ENCODE results near the gene STX8.

Gene STX8

DNA sequence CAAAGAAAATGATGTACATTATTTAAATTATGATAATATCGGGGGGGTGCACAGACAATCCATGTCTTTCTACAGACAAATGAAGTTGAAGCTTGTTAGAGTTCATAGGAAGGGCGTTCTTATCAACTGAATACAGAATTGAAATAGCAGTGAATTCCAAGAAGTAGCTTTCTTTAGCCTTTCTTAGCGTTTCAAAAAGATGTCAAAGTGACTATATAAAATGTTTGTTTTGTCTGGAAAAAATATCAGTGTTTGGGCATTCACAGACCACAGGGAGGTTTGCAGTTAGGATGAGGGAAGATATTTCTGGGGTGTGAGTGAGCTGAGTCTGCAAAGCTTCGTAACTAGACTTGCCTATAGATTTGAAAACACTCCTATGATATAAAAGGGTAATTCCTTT is 55.0 kb downstream of the STX8 start:
- no peak overlapping the region for H3K4me3 ChIP-seq (ENCODE audit: low read depth, low read length)
- POLR2A ChIA-PET, result no interaction called here

DNA sequence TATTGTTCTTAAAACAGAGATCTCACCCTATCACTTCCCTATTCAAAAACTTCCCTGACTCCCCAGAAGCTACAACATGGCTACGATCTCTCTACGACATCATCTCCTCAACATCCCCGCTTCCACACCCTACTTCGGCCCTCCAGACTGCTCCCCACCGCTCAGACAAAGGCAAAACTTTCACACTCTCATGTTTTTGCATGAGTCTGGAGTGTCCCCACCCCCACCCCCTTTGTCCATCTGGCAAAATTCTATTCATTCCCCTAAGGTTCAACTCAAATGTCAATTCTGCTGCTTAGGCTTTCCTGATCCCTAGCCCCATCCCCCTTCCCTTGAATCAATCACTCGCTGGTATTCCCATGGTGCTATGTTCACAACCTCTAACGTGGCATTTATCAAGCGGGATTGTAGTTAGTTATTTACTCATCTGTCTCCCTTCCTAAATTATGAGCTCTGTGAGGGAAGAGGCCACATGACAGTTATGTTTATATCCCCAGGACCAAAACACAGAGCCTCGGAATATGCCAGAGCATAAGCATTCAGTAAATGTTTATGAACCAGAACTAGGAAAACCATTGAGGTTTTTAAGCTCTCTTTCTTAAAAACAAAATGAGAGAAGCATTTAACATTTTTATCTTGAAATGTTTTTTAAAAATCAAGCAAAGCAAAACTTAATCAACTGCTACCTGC is 55.9 kb downstream of the STX8 start:
- no peak overlapping the region for H3K4me3 ChIP-seq (ENCODE audit: low read depth, low read length)
- POLR2A ChIA-PET, result no interaction called here
- no peaks in the 10 kb centered on the region for H3K36me3 ChIP-seq (ENCODE audit: control insufficient read depth in 2 of 2, insufficient read depth in 1 of 2, low read length in 2 of 2)
- H3K27ac ChIP-seq (ENCODE audit: extremely low read depth, low read depth, low read length), result no peak overlapping the region
- no peak for TF ChIP-seq TRIM28 (IDR thresholded peaks at IDR 0.05; ENCODE audit: borderline replicate concordance, low read length)
- TF ChIP-seq BCL11A (tag by site-specific recombination; IDR thresholded peaks at IDR 0.05; ENCODE audit: low read depth), result no peak
- TF ChIP-seq ZNF707 (tag by site-specific recombination; IDR thresholded peaks at IDR 0.05), result no peak
- TF ChIP-seq ZNF37A (tag by site-specific recombination; IDR thresholded peaks at IDR 0.05), result no peak
- no peak for TF ChIP-seq ZNF132 (tag by site-specific recombination; IDR thresholded peaks at IDR 0.05; ENCODE audit: borderline replicate concordance)
- TF ChIP-seq, protein P1, sequence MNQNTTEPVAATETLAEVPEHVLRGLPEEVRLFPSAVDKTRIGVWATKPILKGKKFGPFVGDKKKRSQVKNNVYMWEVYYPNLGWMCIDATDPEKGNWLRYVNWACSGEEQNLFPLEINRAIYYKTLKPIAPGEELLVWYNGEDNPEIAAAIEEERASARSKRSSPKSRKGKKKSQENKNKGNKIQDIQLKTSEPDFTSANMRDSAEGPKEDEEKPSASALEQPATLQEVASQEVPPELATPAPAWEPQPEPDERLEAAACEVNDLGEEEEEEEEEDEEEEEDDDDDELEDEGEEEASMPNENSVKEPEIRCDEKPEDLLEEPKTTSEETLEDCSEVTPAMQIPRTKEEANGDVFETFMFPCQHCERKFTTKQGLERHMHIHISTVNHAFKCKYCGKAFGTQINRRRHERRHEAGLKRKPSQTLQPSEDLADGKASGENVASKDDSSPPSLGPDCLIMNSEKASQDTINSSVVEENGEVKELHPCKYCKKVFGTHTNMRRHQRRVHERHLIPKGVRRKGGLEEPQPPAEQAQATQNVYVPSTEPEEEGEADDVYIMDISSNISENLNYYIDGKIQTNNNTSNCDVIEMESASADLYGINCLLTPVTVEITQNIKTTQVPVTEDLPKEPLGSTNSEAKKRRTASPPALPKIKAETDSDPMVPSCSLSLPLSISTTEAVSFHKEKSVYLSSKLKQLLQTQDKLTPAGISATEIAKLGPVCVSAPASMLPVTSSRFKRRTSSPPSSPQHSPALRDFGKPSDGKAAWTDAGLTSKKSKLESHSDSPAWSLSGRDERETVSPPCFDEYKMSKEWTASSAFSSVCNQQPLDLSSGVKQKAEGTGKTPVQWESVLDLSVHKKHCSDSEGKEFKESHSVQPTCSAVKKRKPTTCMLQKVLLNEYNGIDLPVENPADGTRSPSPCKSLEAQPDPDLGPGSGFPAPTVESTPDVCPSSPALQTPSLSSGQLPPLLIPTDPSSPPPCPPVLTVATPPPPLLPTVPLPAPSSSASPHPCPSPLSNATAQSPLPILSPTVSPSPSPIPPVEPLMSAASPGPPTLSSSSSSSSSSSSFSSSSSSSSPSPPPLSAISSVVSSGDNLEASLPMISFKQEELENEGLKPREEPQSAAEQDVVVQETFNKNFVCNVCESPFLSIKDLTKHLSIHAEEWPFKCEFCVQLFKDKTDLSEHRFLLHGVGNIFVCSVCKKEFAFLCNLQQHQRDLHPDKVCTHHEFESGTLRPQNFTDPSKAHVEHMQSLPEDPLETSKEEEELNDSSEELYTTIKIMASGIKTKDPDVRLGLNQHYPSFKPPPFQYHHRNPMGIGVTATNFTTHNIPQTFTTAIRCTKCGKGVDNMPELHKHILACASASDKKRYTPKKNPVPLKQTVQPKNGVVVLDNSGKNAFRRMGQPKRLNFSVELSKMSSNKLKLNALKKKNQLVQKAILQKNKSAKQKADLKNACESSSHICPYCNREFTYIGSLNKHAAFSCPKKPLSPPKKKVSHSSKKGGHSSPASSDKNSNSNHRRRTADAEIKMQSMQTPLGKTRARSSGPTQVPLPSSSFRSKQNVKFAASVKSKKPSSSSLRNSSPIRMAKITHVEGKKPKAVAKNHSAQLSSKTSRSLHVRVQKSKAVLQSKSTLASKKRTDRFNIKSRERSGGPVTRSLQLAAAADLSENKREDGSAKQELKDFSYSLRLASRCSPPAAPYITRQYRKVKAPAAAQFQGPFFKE (tag by site-specific recombination; IDR thresholded peaks at IDR 0.05; ENCODE audit: borderline replicate concordance), result no peak
- no peak for TF ChIP-seq ZNF473 (tag by site-specific recombination; IDR thresholded peaks at IDR 0.05)
- no peak for TF ChIP-seq ZNF175 (tag by site-specific recombination; IDR thresholded peaks at IDR 0.05)
- peaks cover 10% of the 10 kb centered on the region for H3K4me1 ChIP-seq (ENCODE audit: control insufficient read depth, insufficient read depth, low read length)
- CTCF ChIA-PET, result interaction anchor here (0.6 to 3.5 kb wide), 13 partner anchors 9 to 625 kb away, joined by 3 to 18 read pairs (median 4); no protein-coding TSS in a partner anchor
- H3K9me3 ChIP-seq (ENCODE audit: control insufficient read depth, insufficient read depth, low read depth, low read length), result no peaks in the 10 kb centered on the region

More for the DNA sequence above, 55.0 kb downstream of the STX8 start:
- no peaks in the 10 kb centered on the region for H3K36me3 ChIP-seq (ENCODE audit: control insufficient read depth in 2 of 2, insufficient read depth in 1 of 2, low read length in 2 of 2)
- H3K9me3 ChIP-seq (ENCODE audit: control insufficient read depth, insufficient read depth, low read depth, low read length), result no peaks in the 10 kb centered on the region
- CTCF ChIA-PET, result interaction anchor here (0.6 to 3.5 kb wide), 13 partner anchors 8 to 652 kb away, joined by 3 to 18 read pairs (median 4); no protein-coding TSS in a partner anchor
- H3K27ac ChIP-seq (ENCODE audit: extremely low read depth, low read depth, low read length), result no peak overlapping the region
- no peak for TF ChIP-seq ZNF404 (tag by site-specific recombination; IDR thresholded peaks at IDR 0.05)
- TF ChIP-seq GFI1B (tag by site-specific recombination; IDR thresholded peaks at IDR 0.05), result no peak
- TF ChIP-seq BCL11B (tag by site-specific recombination; IDR thresholded peaks at IDR 0.05; ENCODE audit: low read depth), result no peak
- no peak for TF ChIP-seq ZNF341 (tag by site-specific recombination; IDR thresholded peaks at IDR 0.05; ENCODE audit: low read depth)
- TF ChIP-seq ZBTB8A (tag by site-specific recombination; IDR thresholded peaks at IDR 0.05), result no peak
- no peak for TF ChIP-seq ZNF776 (tag by site-specific recombination; IDR thresholded peaks at IDR 0.05; ENCODE audit: borderline replicate concordance)
- TF ChIP-seq ZNF747 (tag by site-specific recombination; IDR thresholded peaks at IDR 0.05), result no peak
- no peak for TF ChIP-seq ZNF664 (tag by site-specific recombination; IDR thresholded peaks at IDR 0.05)
- TF ChIP-seq, protein P2, sequence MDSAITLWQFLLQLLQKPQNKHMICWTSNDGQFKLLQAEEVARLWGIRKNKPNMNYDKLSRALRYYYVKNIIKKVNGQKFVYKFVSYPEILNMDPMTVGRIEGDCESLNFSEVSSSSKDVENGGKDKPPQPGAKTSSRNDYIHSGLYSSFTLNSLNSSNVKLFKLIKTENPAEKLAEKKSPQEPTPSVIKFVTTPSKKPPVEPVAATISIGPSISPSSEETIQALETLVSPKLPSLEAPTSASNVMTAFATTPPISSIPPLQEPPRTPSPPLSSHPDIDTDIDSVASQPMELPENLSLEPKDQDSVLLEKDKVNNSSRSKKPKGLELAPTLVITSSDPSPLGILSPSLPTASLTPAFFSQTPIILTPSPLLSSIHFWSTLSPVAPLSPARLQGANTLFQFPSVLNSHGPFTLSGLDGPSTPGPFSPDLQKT (IDR thresholded peaks at IDR 0.05; ENCODE audit: borderline replicate concordance, low read depth, low read length), result no peak
- TF ChIP-seq ZNF140 (tag by site-specific recombination; IDR thresholded peaks at IDR 0.05), result no peak
- TF ChIP-seq ZSCAN16 (tag by site-specific recombination; IDR thresholded peaks at IDR 0.05), result no peak
- TF ChIP-seq, protein P3, sequence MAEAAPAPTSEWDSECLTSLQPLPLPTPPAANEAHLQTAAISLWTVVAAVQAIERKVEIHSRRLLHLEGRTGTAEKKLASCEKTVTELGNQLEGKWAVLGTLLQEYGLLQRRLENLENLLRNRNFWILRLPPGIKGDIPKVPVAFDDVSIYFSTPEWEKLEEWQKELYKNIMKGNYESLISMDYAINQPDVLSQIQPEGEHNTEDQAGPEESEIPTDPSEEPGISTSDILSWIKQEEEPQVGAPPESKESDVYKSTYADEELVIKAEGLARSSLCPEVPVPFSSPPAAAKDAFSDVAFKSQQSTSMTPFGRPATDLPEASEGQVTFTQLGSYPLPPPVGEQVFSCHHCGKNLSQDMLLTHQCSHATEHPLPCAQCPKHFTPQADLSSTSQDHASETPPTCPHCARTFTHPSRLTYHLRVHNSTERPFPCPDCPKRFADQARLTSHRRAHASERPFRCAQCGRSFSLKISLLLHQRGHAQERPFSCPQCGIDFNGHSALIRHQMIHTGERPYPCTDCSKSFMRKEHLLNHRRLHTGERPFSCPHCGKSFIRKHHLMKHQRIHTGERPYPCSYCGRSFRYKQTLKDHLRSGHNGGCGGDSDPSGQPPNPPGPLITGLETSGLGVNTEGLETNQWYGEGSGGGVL (tag by site-specific recombination; IDR thresholded peaks at IDR 0.05), result no peak
- TF ChIP-seq ZFHX2 (tag by site-specific recombination; conservative IDR thresholded peaks at IDR 0.05), result no peak
- TF ChIP-seq, protein P4, sequence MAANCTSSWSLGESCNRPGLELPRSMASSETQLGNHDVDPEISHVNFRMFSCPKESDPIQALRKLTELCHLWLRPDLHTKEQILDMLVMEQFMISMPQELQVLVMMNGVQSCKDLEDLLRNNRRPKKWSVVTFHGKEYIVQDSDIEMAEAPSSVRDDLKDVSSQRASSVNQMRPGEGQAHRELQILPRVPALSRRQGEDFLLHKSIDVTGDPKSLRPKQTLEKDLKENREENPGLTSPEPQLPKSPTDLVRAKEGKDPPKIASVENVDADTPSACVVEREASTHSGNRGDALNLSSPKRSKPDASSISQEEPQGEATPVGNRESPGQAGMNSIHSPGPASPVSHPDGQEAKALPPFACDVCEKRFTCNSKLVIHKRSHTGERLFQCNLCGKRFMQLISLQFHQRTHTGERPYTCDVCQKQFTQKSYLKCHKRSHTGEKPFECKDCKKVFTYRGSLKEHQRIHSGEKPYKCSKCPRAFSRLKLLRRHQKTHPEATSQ (tag by site-specific recombination; IDR thresholded peaks at IDR 0.05), result no peak
- no peak for TF ChIP-seq ZNF223 (tag by site-specific recombination; IDR thresholded peaks at IDR 0.05)
- no peak for TF ChIP-seq ZNF132 (tag by site-specific recombination; IDR thresholded peaks at IDR 0.05; ENCODE audit: borderline replicate concordance)
- peaks cover 10% of the 10 kb centered on the region for H3K4me1 ChIP-seq (ENCODE audit: control insufficient read depth, insufficient read depth, low read length)

Data from HEK293 (cell line).